K562 (cell line): Measurements from ENCODE around the gene KIZ. TPM values are rescaled to one million over a fixed set of nuclear protein-coding genes. Genes with fewer than 3 reads are reported as not detected.

ENCODE experiments used
- ATAC-seq: fragments of 200-7000 bp; cut with Tn5 transposase; 3 replicates; pipeline ENCODE4 v1.9.1; 2020; ENCODE audit warnings: moderate library complexity
- BruUV-seq: library from RNA; stranded (reverse); fragments of 400-500 nt; replicated peaks from 2 replicates; lab custom pipeline; 2021; lab: Mats Ljungman, UMichigan
- CTCF ChIA-PET: fragments of 300-600 bp; formaldehyde crosslinking; extraction: SDS; loops from one replicate; lab custom pipeline; 2021; ENCODE audit warnings: low intra/inter-chr PET ratio; lab: Yijun Ruan, JAX
- POLR2A ChIA-PET: fragments of 300-600, 350-650 bp; sonication (Branson Sonifier 250); formaldehyde crosslinking; extraction: SDS; loops from one replicate; lab custom pipeline; 2021; ENCODE audit warnings: antibody characterized with exemption, inconsistent platforms; lab: Yijun Ruan, JAX
- DNase-seq, 4 experiments: peaks; one replicate each; pipeline versions ENCODE4 v3.0.0 to v3.0.0-alpha.2; 2011 to 2018; ENCODE audit warnings: low spot score in 3 of 4, mixed read lengths in 3 of 4; ENCODE audit errors: extremely low read depth in 1 of 4
- FAIRE-seq: peaks from 2 replicates; lab custom pipeline; 2011; peaks lifted over from hg19 to GRCh38; lab: Jason Lieb, UNC
- H2AFZ ChIP-seq: 2 replicates; pipeline ENCODE4 v1.6.0; 2011; ENCODE audit warnings: low read depth, low read length, control low read depth, inconsistent platforms
- H3K27ac ChIP-seq: fragments of 200-600 bp; 3 replicates; pipeline ENCODE4 v1.8.0; 2011; ENCODE audit warnings: low read depth, mild to moderate bottlenecking, control low read depth, inconsistent platforms, low read length, moderate library complexity, mixed read lengths; ENCODE audit errors: extremely low read depth
- H3K27me3 ChIP-seq, 2 experiments: fragments of 300-600 bp in 1 of 2; 2 replicates in 1 of 2; 3 replicates in 1 of 2; pipeline versions ENCODE4 v1.6.0 to v1.8.0; 2011; ENCODE audit warnings: inconsistent platforms in 2 of 2, low read length in 2 of 2, mild to moderate bottlenecking in 1 of 2, mixed read lengths in 1 of 2, moderate library complexity in 1 of 2; ENCODE audit not compliant: control insufficient read depth in 2 of 2, insufficient read depth in 2 of 2
- H3K36me3 ChIP-seq: fragments of 300-600 bp; 3 replicates; pipeline ENCODE4 v1.8.0; 2011; ENCODE audit warnings: mild to moderate bottlenecking, low read length, inconsistent platforms; ENCODE audit not compliant: control insufficient read depth, insufficient read depth
- H3K4me1 ChIP-seq, 2 experiments: fragments of 200-600 bp in 1 of 2; replicated peaks in 1 of 2; 2 replicates in 1 of 2; 3 replicates in 1 of 2; pipeline versions ENCODE4 v1.5.1 to v1.8.0; 2011; ENCODE audit warnings: inconsistent platforms in 2 of 2, low read length in 2 of 2, mild to moderate bottlenecking in 1 of 2, mixed read lengths in 1 of 2, moderate library complexity in 1 of 2; ENCODE audit not compliant: control insufficient read depth in 2 of 2, insufficient read depth in 2 of 2
- H3K4me2 ChIP-seq: 2 replicates; pipeline ENCODE4 v1.6.1; 2011; ENCODE audit warnings: low read length, control low read depth, inconsistent platforms, mixed read lengths; ENCODE audit not compliant: insufficient read depth
- H3K4me3 ChIP-seq: fragments of 200-600 bp; sonication (generic), shearing (Covaris generic); 2 replicates; pipeline ENCODE4 v1.5.1; 2016; ENCODE audit warnings: control low read depth, inconsistent platforms
- H3K79me2 ChIP-seq: fragments of 200-600 bp; 3 replicates; pipeline ENCODE4 v1.8.0; 2011; ENCODE audit warnings: low read length, inconsistent platforms; ENCODE audit not compliant: control insufficient read depth, insufficient read depth
- H3K9ac ChIP-seq, 2 experiments: 2 replicates each; pipeline versions ENCODE4 v1.6.0 to v1.6.1; 2011; ENCODE audit warnings: low read depth in 2 of 2, low read length in 2 of 2, control low read depth in 1 of 2, inconsistent platforms in 1 of 2, mild to moderate bottlenecking in 1 of 2, mixed read lengths in 1 of 2; ENCODE audit not compliant: insufficient read depth in 1 of 2
- H3K9me1 ChIP-seq: one replicate; pipeline ENCODE4 v1.6.0; 2011; ENCODE audit warnings: inconsistent platforms, mild to moderate bottlenecking, low read length, moderate library complexity; ENCODE audit not compliant: control insufficient read depth, insufficient read depth
- H3K9me3 ChIP-seq: replicated peaks from 2 replicates; pipeline ENCODE4 v1.5.1; 2011; ENCODE audit warnings: low read depth, low read length, inconsistent platforms; ENCODE audit not compliant: control insufficient read depth, insufficient read depth
- H4K20me1 ChIP-seq: replicated peaks from 2 replicates; pipeline ENCODE4 v1.6.1; 2011; ENCODE audit warnings: low read length, inconsistent platforms, mixed read lengths; ENCODE audit not compliant: control insufficient read depth, insufficient read depth
- FUS ChIP-seq: fragments of 200-400 bp; formaldehyde crosslinking; optimal IDR thresholded peaks from 2 replicates; pipeline ENCODE3; 2017; ENCODE audit warnings: low read depth, low read length
- KDM5B ChIP-seq: fragments of 200-600 bp; sonication (generic); IDR thresholded peaks from 2 replicates; pipeline ENCODE4 v1.6.1; 2012; ENCODE audit warnings: low read depth, mild to moderate bottlenecking, moderate library complexity, low read length, control low read depth, inconsistent platforms; ENCODE audit not compliant: insufficient replicate concordance
- KLF10 ChIP-seq: fragments of 250-450 bp; sonication (Bioruptor Pico); IDR thresholded peaks from 2 replicates; pipeline ENCODE4 v1.6.1; 2021; ENCODE audit warnings: matching md5 sums
- NELFE ChIP-seq: IDR thresholded peaks from 2 replicates; pipeline ENCODE4 v1.6.1; 2011; ENCODE audit warnings: mild to moderate bottlenecking; ENCODE audit not compliant: insufficient read depth, insufficient read length
- RFX5 ChIP-seq: IDR thresholded peaks from 2 replicates; pipeline ENCODE4 v1.6.1; 2011; ENCODE audit warnings: low read depth, mild to moderate bottlenecking, improper control_type of control experiment, low read length
- WGBS: fragments of 100-300 bp; shearing (Covaris generic); methylation state at CpG from one replicate; pipeline ENCODE4 v1.1.6; 2016; ENCODE audit warnings: low coverage, mixed read lengths; ENCODE audit not compliant: insufficient coverage; ENCODE audit errors: missing lambda C conversion rate; 5-methylcytosine and 5-hydroxymethylcytosine counted together
- in situ Hi-C: fragments of 300-500 bp; cut with MboI; formaldehyde crosslinking; loops from 4 replicates; pipeline ENCODE4 v1.15.0; 2018; ENCODE audit warnings: inconsistent platforms, mixed read lengths
- intact Hi-C: fragments of 100-400 bp; cut with micrococcal nuclease; formaldehyde crosslinking; loops from 2 replicates; pipeline ENCODE4 v1.14.2; 2022
- polyA plus RNA-seq, 8 experiments: library from polyadenylated mRNA; depleted of rRNA in 4 of 8; stranded (reverse) in 5 of 8; unstranded in 3 of 8; fragments of >200 nt; fragmentation: Nextera tagmentation in 2 of 8; fragmentation: Illumina TruSeq in 1 of 8; extraction: Ambion mirVana in 2 of 8; extraction: Trizol in 1 of 8; gene quantifications; 2 replicates each; pipeline versions ENCODE4 v1.2.1 to v1.2.3, GENCODE V29; 2011 to 2014; ENCODE audit warnings: inconsistent platforms in 1 of 8, missing spikeins in 1 of 8
- total RNA-seq, 7 experiments: library from RNA; depleted of rRNA in 6 of 7; stranded (reverse); fragments of >200 nt in 6 of 7; fragmentation: Illumina TruSeq in 2 of 7; extraction: Trizol in 2 of 7; gene quantifications; 2 replicates each; pipeline versions ENCODE4 v1.2.1 to v1.2.3, GENCODE V29; 2011 to 2021; ENCODE audit warnings: low replicate concordance in 1 of 7
- TF ChIP-seq, protein P1 (sequence below): fragments of 250-450 bp; sonication (Bioruptor Pico); IDR thresholded peaks from 2 replicates; pipeline ENCODE4 v1.5.0; 2022; ENCODE audit warnings: mild to moderate bottlenecking
- TF ChIP-seq, protein P2 (sequence below): fragments of 450-650 bp; IDR thresholded peaks from 2 replicates; pipeline ENCODE4 v1.6.1; 2016; ENCODE audit warnings: antibody characterized with exemption

Gene KIZ
- total and polyA plus RNA-seq, 9 of the 15 experiments (the other 6 are each of a cell fraction or from before 2014, with no cell fraction given) = 4.9 to 21.1 (median 13.5) TPM

DNA sequence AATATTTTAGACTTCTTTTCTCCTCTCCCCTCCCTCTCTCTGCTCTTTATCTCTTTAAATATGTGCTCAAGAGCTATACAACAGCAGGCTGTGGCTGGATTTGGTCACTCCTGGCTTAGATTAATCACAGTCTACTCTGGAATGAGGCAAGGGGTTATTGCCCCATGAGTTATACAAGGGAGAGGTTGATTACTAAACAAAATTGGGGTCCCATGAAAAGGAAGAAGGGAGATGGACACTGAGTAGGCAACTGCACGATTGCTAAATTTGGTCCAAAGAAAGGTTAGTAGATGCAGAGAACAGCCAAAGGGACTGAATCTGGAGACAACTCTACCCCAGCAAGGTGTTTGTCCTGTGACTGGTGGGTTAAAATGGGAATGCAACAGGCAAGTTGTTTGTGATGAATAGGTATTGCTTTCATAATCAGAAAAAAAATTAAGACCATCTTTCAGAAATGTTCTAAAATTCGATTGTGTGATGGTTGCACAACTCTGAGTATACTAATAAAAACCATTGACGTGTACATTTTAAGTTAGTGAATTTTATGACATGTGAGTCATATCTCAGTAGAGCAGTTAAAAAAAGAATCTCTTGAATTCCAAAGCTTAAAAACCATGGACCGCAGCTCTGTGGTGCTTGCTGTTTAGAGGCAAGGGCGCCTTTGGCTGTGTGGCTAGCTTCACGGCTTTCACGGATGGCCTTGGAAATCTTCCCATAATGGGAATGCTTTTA, 57.1 kb downstream of the KIZ start:
- H2AFZ ChIP-seq = no peak overlapping the region
- no peak for TF ChIP-seq KDM5B
- no peak for TF ChIP-seq NELFE
- TF ChIP-seq RFX5 = no peak
- TF ChIP-seq, protein P1, sequence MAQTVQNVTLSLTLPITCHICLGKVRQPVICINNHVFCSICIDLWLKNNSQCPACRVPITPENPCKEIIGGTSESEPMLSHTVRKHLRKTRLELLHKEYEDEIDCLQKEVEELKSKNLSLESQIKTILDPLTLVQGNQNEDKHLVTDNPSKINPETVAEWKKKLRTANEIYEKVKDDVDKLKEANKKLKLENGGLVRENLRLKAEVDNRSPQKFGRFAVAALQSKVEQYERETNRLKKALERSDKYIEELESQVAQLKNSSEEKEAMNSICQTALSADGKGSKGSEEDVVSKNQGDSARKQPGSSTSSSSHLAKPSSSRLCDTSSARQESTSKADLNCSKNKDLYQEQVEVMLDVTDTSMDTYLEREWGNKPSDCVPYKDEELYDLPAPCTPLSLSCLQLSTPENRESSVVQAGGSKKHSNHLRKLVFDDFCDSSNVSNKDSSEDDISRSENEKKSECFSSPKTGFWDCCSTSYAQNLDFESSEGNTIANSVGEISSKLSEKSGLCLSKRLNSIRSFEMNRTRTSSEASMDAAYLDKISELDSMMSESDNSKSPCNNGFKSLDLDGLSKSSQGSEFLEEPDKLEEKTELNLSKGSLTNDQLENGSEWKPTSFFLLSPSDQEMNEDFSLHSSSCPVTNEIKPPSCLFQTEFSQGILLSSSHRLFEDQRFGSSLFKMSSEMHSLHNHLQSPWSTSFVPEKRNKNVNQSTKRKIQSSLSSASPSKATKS (CRISPR knock-in tag) = no peak
- TF ChIP-seq, protein P2, sequence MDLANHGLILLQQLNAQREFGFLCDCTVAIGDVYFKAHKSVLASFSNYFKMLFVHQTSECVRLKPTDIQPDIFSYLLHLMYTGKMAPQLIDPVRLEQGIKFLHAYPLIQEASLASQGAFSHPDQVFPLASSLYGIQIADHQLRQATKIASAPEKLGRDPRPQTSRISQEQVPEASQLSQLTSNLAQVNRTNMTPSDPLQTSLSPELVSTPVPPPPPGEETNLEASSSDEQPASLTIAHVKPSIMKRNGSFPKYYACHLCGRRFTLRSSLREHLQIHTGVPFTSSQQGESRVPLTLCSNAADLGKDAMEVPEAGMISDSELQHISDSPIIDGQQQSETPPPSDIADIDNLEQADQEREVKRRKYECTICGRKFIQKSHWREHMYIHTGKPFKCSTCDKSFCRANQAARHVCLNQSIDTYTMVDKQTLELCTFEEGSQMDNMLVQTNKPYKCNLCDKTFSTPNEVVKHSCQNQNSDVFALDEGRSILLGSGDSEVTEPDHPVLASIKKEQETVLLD = no peak
- TF ChIP-seq FUS = no peak
- no peak for TF ChIP-seq KLF10
- H3K36me3 ChIP-seq = no peaks in the 10 kb centered on the region

More for the DNA sequence above, 57.1 kb downstream of the KIZ start:
- BruUV-seq = no TSS peak
- Histone ChIP-seq H3K4me2 (no peak overlapping the region), H3K27ac (no peak overlapping the region), H3K4me3 (no peak overlapping the region), H4K20me1 (no peaks in the 10 kb centered on the region), H3K79me2 (no peaks in the 10 kb centered on the region), H3K27me3 (no peaks in the 10 kb centered on the region), H3K9me1 (no peaks in the 10 kb centered on the region), H3K4me1 (no peaks in the 10 kb centered on the region; a peak in 1 of 5 replicates), H3K9me3 (no peaks in the 10 kb centered on the region), H3K9ac (no peak overlapping the region)
- intact Hi-C loops = no loop called here
- DNase-seq (no peak), ATAC-seq (no peak), FAIRE-seq (no peak)
- in situ Hi-C loops = no loop called here
- POLR2A ChIA-PET = interaction anchor here (0.7 kb wide), 1 partner anchor 18 kb away, joined by 3 read pairs; no protein-coding TSS in a partner anchor
- CTCF ChIA-PET = no interaction called here
- 56% methylated on average over 7 of the region's 7 CpGs for WGBS
